MCF 10A (cell line): ENCODE results near the gene STK33. TPM values are rescaled to one million over a fixed set of nuclear protein-coding genes. Genes with fewer than 3 reads are reported as not detected.

Experiments used
- BruUV-seq: library from RNA; stranded (reverse); fragments of 400-500 nt; replicated peaks from 2 replicates; lab custom pipeline; 2021; lab: Mats Ljungman, UMichigan
- CTCF ChIA-PET: fragments of 300-600 bp; sonication (Branson Sonifier 250); formaldehyde crosslinking; extraction: SDS; loops from one replicate; lab custom pipeline; 2021; ENCODE audit warnings: antibody characterized with exemption, inconsistent platforms; lab: Yijun Ruan, JAX
- POLR2A ChIA-PET: fragments of 300-600, 350-650 bp; sonication (Branson Sonifier 250); formaldehyde crosslinking; extraction: SDS; loops from one replicate; lab custom pipeline; 2020; ENCODE audit warnings: antibody characterized with exemption, inconsistent platforms; lab: Yijun Ruan, JAX
- DNase-seq: peaks from one replicate; pipeline ENCODE4 v3.0.0-alpha.2; 2018; ENCODE audit not compliant: unreplicated experiment
- H3K27ac Mint-ChIP-seq: one replicate; pipeline ENCODE4 v1.8.0; 2022; ENCODE audit warnings: mild to moderate bottlenecking, low read depth, mixed read lengths; ENCODE audit not compliant: unreplicated experiment
- H3K27me3 Mint-ChIP-seq: one replicate; pipeline ENCODE4 v1.8.0; 2022; ENCODE audit warnings: mixed read lengths; ENCODE audit not compliant: insufficient read depth, unreplicated experiment
- H3K36me3 Mint-ChIP-seq: one replicate; pipeline ENCODE4 v1.8.0; 2022; ENCODE audit warnings: mild to moderate bottlenecking, moderate library complexity, mixed read lengths; ENCODE audit not compliant: insufficient read depth, unreplicated experiment
- H3K4me1 Mint-ChIP-seq: one replicate; pipeline ENCODE4 v1.8.0; 2022; ENCODE audit warnings: mixed read lengths; ENCODE audit not compliant: insufficient read depth, unreplicated experiment
- H3K4me3 Mint-ChIP-seq: one replicate; pipeline ENCODE4 v1.8.0; 2022; ENCODE audit warnings: mild to moderate bottlenecking, moderate library complexity, mixed read lengths; ENCODE audit not compliant: unreplicated experiment
- H3K9me3 Mint-ChIP-seq: one replicate; pipeline ENCODE4 v1.8.0; 2022; ENCODE audit warnings: mixed read lengths; ENCODE audit not compliant: unreplicated experiment
- intact Hi-C: fragments of 100-400 bp; cut with micrococcal nuclease; formaldehyde crosslinking; loops from 2 replicates; pipeline ENCODE4 v1.14.1; 2022
- total RNA-seq: library from RNA; stranded (reverse); gene quantifications from 2 replicates; pipeline ENCODE4 v1.2.3, GENCODE V29; 2022
- TF ChIP-seq, protein P1 (sequence below): fragments of 200-600 bp; IDR thresholded peaks from one replicate; pipeline ENCODE4 v1.8.0; 2022; ENCODE audit warnings: antibody characterized with exemption, mild to moderate bottlenecking; ENCODE audit not compliant: unreplicated experiment

STK33 gene
- total RNA-seq, 1 experiment from 2014 or later: 0.58 TPM

DNA sequence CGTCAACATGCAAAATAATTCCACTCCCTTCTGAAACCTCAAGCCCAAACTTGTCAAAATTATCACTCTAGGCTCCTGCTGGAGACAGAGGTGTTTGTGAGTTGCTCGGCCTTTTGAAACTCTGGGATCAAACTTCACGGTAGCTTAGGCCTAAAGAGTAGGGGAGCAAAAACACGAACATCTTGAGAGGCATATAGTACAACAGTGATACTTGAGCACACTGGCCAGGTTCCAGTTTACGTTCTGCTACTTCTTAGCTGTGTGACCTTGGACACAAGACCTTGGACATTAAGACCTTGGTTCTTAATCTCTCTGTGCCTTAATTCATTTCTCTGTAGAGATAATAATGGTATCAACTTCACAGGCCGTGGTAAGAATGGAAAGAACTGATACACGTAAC, 206.9 kb downstream of the STK33 start:
- no peak overlapping the region for H3K4me3 Mint-ChIP-seq
- BruUV-seq: no TSS peak
- POLR2A ChIA-PET: no interaction called here
- CTCF ChIA-PET: no interaction called here
- no peaks in the 10 kb centered on the region for H3K36me3 Mint-ChIP-seq
- H3K4me1 Mint-ChIP-seq: no peaks in the 10 kb centered on the region
- no peak for DNase-seq
- no peaks in the 10 kb centered on the region for H3K9me3 Mint-ChIP-seq
- intact Hi-C loops: no loop called here
- H3K27ac Mint-ChIP-seq: no peak overlapping the region
- TF ChIP-seq, protein P1, sequence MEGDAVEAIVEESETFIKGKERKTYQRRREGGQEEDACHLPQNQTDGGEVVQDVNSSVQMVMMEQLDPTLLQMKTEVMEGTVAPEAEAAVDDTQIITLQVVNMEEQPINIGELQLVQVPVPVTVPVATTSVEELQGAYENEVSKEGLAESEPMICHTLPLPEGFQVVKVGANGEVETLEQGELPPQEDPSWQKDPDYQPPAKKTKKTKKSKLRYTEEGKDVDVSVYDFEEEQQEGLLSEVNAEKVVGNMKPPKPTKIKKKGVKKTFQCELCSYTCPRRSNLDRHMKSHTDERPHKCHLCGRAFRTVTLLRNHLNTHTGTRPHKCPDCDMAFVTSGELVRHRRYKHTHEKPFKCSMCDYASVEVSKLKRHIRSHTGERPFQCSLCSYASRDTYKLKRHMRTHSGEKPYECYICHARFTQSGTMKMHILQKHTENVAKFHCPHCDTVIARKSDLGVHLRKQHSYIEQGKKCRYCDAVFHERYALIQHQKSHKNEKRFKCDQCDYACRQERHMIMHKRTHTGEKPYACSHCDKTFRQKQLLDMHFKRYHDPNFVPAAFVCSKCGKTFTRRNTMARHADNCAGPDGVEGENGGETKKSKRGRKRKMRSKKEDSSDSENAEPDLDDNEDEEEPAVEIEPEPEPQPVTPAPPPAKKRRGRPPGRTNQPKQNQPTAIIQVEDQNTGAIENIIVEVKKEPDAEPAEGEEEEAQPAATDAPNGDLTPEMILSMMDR: no peak
- H3K27me3 Mint-ChIP-seq: peaks cover 46% of the 10 kb centered on the region

DNA sequence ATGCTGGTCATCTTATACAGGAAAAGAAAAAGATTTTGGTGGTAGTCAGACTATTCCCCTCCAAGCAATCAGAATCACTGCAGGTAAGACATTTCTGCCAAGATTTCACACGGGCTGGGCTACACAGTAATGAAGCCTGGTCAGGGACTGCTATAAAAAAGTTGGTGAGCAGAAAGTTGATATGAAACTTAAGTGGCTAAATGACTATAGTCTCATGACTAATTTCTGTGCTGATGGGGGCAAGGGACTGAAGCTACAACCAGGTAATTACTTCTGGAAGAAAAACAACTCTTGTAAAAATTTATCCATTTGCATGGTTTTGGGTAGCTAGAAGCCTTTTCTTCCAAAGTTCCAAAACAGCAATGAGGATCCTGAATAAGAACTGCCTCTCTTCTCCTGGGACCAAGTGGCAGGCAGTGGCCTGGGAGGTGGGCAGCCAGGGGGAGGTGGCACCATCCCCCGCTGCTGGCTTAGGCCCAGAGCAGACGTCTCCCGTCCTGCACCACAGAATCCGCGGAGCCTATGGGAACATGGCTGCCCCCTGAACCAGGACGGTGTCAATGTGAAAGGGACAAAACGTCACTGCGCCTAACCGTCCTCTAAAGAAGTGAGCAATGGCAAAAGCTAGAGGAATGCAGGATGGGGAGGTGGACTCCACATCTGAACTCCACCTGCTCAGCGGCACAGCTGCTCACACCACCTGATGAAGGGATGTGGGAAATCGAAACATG, 207.7 kb downstream of the STK33 start:
- Mint-ChIP-seq H3K27me3 (peaks cover 38% of the 10 kb centered on the region), H3K27ac (no peak overlapping the region), H3K9me3 (no peaks in the 10 kb centered on the region), H3K4me3 (no peak overlapping the region), H3K36me3 (no peaks in the 10 kb centered on the region), H3K4me1 (no peaks in the 10 kb centered on the region)
- TF ChIP-seq, protein P1: no peak
- ChIA-PET POLR2A (no interaction called here), CTCF (interaction anchor here (0.7 kb wide), 1 partner anchor 123 kb away, joined by 3 read pairs; the partner anchor contains the start of gene LMO1)
- intact Hi-C loops: no loop called here
- DNase-seq: no peak
- BruUV-seq: no TSS peak

DNA sequence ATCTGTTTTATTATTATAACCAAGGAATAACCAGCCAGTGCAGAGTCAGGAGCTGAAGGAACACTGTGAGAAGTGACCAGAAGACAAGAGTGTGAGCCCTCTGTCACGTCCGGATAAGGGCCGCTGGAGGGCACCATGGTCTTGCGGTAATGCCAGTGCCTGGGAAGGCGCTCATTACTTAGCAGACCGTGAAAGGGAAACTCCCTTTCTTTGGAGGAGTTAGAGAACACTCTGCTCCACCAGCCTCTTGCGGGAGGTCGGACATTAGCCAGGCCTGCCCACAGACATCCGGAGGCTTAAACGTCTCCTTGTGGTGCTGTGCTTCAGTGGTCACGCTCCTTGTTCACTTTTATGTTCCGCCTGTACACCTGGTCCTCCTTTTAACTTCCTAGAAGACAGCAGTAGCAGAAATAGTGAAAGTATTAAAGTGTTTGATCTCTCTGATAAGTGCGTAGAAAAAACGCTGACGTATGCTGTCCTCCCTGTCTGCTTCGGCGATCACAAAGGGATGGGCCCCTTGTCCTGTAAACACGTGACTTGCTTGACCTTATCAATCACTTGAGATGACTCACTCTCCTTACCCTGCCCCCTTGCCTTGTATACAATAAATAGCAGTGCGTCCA, 209.7 kb downstream of the STK33 start:
- intact Hi-C loops: no loop called here
- Mint-ChIP-seq H3K4me3 (no peak overlapping the region), H3K27me3 (peaks cover 28% of the 10 kb centered on the region), H3K9me3 (no peaks in the 10 kb centered on the region), H3K27ac (no peak overlapping the region), H3K36me3 (no peaks in the 10 kb centered on the region), H3K4me1 (no peaks in the 10 kb centered on the region)
- ChIA-PET CTCF (interaction anchor here (0.6 kb wide), 1 partner anchor 12 kb away, joined by 3 read pairs; no protein-coding TSS in a partner anchor), POLR2A (no interaction called here)
- DNase-seq: peak; percentile 8
- TF ChIP-seq, protein P1: no peak
- no TSS peak for BruUV-seq

DNA sequence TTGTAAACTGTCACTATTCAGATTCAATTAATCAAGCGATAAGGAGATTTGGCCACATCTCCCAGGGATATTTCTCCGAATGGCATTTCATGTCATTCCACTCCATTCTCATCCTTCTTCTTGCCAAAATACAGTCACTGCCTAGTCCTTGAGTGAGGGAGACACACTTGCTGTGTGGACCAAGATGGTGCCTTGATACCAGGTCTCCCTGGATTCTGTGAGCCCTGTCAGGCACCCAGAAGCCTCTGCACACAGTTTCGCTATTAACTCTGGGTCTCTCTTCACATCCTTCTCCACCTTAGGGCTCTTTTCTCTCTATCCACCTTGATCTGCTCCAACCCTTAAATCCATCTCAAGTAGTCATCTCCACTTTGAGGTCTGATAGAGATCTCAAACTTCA, 210.4 kb downstream of the STK33 start:
- CTCF ChIA-PET: interaction anchor here (0.6 kb wide), 1 partner anchor 13 kb away, joined by 3 read pairs; no protein-coding TSS in a partner anchor
- no TSS peak for BruUV-seq
- no peak overlapping the region for H3K4me3 Mint-ChIP-seq
- no peaks in the 10 kb centered on the region for H3K9me3 Mint-ChIP-seq
- no peak overlapping the region for H3K27ac Mint-ChIP-seq
- peaks cover 28% of the 10 kb centered on the region for H3K27me3 Mint-ChIP-seq
- H3K36me3 Mint-ChIP-seq: no peaks in the 10 kb centered on the region
- TF ChIP-seq, protein P1: no peak
- no peaks in the 10 kb centered on the region for H3K4me1 Mint-ChIP-seq
- intact Hi-C loops: no loop called here
- POLR2A ChIA-PET: no interaction called here
- no peak for DNase-seq
